GM18520 (cell line): ENCODE data around the gene OSM.

Experiments used
- ATAC-seq: cut with Tn5 transposase; IDR thresholded peaks from one replicate; pipeline ENCODE4 v1.9.1; 2021; ENCODE audit not compliant: unreplicated experiment

Gene OSM

GRCh38 chr22:30297991-30298701 lies 31.5 kb upstream of the OSM start:
- no peak for ATAC-seq

DNA sequence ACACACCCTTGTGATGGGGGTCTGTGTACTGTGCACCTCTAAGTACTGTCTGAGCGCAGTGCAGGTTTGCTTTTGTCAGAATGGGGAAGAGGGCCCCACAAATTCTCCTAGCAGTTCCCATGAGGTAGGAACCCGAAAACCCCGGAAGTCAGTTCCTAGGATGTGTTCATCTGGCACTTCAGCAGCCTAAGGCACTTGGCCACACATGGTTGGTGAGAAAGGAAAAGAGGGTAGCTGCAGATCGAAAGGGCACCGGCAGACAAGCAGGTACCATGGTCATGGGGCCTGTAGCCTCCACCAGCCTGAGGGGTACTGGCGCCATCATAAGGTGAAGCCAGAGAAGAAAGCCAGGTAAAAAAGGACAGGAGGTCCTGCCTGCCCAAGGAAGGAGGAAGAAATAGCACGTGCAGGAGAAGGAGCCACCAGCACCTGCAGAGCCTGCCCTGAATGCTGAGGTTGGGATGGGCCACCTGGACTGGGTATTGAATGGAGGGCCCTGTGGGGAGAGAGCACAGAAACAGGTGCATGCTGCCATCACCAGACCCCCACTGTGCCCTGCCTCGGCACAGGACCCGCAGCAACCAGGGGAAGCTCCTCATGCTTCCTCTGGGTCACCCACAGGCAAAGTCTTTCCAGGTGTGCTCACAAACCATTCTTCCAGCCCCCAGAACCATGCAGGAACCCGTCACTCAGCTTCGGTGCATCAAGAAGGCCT lies 30.8 kb upstream of the OSM start:
- no peak for ATAC-seq

DNA sequence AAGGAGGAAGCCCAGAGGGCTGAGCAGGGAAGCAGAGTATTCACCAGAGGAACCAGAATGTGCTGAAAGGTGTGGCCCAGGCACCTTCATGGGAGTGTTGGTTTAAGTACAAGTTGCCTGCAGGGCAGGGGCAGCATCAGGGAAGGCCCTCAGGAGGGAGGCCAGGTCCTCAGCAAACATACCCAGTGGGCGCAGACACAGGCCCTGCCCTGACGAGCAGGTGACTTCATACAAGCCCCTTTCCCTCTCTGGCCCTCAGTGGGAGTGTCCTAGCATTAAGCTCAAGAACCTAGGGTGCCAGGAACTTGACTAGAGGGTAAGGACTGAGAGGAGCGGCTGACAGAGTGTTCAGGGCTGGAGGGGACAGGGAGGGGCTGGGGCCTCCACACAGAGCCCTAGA lies 30.2 kb upstream of the OSM start:
- ATAC-seq: no peak

- ATAC-seq: no peak
These were observed 29.7 kb upstream of the OSM start for GRCh38 chr22:30296324-30296723.

GRCh38 chr22:30295576-30295975 lies 28.9 kb upstream of the OSM start:
- no peak for ATAC-seq

GRCh38 chr22:30294830-30295229 lies 28.2 kb upstream of the OSM start:
- ATAC-seq: no peak

GRCh38 chr22:30294066-30294465 lies 27.4 kb upstream of the OSM start:
- ATAC-seq: no peak

DNA sequence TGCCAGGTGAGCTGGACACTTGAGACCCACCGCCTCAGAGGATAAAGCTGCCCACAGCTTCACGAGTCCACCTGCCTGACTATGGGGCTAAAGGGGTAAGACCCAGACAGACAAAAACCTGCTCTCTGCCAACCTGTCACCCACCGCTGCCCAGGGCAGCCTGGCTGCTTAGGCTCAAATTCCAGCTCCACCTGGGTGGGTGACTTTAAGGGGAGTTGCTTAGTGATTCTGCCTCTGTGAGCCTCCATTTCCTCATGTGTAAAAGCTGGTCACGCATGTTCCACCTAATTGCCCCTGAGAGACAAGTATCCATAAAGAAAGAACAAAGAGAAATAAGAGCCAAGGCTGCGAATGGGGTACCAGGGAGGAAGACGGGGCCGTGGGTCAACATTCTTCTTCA lies 26.4 kb upstream of the OSM start:
- no peak for ATAC-seq

GRCh38 chr22:30292069-30292970 lies 25.7 kb upstream of the OSM start:
- no peak for ATAC-seq

GRCh38 chr22:30291058-30291892 lies 24.6 kb upstream of the OSM start:
- no peak for ATAC-seq

DNA sequence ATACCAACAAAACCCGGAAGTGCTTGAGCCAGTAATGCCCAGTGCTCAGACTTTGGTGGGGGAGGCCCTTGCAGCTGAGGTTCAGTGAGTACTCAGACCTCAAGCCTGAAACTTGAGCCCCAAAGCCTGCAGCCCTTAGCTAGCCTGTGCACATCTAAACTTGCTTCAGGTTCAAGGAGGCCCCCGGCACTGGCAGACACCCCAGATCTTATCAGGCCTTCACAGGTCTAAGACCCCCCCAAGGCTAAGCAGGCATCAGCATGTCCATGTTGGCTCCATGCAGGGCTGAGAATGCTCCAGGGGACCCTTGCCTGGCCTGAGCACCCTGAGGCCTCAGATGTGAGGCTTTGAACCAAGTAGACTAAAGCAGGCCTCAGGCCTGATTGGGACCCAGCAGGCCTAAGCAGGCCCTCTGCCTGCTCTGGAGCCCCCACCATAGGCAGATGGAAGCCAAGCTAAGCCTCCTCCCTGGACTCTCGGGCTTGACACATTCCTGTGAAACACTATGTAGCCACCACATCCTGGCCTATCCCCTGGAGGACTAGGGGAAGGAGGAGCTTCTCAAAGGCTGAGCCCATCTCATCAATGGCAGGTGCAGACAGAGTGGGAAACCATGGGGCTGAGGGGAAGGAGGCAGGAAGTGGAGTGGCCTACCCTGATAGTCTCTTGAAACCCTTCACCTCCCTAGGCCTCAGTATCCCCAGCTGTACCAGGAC lies 23.8 kb upstream of the OSM start:
- no peak for ATAC-seq

GRCh38 chr22:30289980-30290313 lies 23.3 kb upstream of the OSM start:
- ATAC-seq: no peak

- ATAC-seq: peak; percentile 54
These were observed 22.7 kb upstream of the OSM start, which contains the start of gene CASTOR1 for GRCh38 chr22:30289141-30289979. Gene CASTOR1 (minus strand): TSS chr22:30289505. CDS start chr22:30289497, 8 bp downstream.

DNA sequence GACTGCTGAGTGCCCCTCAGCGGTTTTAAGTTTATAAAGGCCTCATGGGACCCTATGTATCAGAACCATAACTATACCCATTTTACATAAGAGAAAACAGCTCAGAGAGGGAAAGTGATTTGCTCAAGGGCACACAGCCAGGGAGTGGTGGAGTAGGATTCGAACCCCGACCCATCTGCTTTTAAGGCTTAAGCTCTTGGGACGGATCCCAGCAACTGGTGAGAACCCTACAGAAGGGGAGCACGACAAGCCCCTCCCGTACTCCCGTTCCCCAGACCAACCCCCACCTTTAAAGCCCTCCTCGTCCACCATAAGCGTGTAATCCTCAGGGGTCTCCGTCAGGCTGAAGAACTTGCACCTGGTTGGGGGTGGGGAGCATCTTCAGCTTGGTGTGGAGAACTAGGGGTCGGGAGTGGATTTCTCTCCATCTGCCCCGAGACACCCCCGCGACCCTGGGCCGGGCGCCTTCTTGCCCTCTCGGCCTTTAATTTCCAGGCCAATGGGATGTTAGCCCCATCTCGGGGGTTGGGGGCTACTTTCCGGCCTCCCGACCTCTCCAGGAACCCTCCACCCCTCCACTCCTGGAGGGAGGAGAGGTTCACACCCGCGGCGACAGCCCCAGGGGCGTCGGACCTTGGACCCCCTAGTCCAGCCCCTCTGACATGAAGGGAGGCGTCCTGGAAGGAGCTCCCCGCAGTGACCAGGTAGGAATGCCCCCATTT lies 21.9 kb upstream of the OSM start:
- ATAC-seq: no peak

GRCh38 chr22:30287648-30288418 lies 21.2 kb upstream of the OSM start:
- no peak for ATAC-seq

GRCh38 chr22:30286813-30287647 lies 20.4 kb upstream of the OSM start:
- ATAC-seq: no peak

- ATAC-seq: no peak
These were observed 19.7 kb upstream of the OSM start for GRCh38 chr22:30286331-30286730.
